Kasumi-1 (cell line): Measurements from ENCODE around the gene CAVIN1.
"Not testable (repeated sequence)": the region's sequence is repeated elsewhere in the genome, so short reads cannot be mapped to it uniquely, and the experiment has no call there.

Experiments
- DNase-seq, 2 experiments: peaks; one replicate each; lab custom pipeline; 2025; lab: John Stamatoyannopoulos, UW

The CAVIN1 gene

DNA sequence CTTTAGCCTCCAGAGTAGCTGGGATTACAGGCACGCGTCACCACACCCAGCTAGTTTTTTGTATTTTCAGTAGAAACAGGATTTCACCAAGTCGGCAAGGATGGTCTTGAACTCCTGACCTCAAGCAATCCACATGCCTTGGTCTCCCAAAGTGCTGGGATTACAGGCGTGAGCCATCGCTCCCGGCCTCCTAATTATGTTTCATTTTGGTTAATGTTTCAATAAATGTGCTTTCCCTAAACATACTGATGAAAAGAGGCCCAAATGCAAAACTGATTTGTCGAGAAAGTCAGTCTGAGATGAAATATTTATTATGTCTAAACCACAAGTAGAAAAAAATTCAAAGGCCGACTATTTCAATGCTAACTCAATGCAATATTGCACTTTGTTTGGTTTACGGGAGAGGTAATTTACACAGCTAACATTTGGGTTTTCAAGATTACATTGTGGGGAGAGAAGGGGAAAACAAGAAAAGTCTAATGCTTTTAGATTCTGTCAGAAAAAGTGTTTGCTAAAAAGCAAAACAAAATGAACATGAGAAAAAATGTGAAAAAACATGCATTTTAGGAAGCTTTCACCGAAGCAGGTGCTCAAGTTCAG lies 44.6 kb downstream of the CAVIN1 start:
- DNase-seq = no peak

DNA sequence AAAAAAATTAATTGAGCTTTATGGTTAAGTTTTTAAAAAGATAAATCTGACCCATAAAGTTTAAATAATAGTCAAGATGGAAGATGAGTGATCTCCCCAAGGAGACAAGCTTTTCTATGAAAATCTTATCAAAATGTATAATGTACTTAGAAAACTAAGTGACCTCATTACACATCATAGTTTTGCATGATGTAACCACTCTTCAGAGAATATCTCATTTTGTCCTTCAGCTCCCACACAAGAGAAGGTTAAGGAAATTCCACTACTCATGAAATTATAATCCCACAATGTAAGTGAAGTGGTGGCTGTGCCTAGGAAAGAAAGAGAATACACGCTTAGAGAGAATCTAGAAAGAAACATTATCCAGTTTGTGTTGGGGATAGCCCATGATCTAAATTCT lies 49.2 kb downstream of the CAVIN1 start:
- no peak for DNase-seq

DNA sequence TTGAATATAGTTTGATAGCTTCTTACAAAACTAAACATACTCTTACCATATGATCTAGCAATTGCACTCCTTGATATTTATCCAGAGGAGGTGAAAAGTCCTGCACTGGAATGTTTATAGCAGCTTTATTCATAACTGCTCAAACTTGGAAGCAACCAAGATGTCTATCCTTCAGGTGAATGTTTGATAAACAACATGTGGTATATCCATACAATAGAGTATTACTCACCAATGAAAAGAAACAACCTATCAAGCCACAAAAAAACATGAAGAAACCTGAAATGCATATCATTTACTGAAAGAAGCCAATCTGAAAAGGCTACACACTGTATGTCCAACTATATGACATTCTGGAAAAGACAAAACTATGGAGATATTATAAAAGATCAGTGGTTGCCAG lies 50.9 kb downstream of the CAVIN1 start:
- DNase-seq = no peak

DNA sequence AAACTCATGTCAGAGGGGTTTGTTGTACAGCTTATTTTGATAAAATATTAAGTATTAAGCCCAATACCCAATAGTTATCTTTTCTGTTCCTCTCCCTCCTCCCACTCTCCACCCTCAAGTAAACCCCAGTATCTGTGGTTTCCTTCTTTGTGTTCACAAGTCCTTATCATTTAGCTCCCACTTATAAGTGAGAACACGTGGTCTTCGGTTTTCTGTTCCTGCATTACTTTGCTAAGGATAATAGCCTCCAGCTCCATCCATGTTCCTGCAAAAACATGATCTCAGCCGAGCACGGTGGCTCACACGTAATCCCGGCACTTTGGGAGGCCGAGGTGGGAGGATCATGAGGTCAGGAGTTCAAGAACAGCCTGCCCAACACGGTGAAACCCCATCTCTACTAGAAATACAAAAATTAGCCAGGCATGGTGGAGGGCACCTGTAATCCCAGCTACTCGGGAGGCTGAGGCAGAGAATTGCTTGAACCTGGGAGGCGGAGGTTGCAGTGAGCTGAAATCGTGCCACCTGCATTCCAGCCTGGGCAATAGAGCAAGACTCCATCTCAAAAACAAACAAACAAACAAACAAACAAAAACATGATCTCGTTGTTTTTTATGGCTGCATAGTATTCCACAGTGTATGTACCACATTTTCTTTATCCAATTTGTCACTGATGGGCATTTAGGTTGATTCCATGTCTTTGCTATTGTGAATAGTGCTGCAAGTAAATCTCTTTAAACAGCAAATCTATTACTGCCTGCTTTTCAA lies 54.1 kb downstream of the CAVIN1 start:
- DNase-seq = not testable (repeated sequence)

DNA sequence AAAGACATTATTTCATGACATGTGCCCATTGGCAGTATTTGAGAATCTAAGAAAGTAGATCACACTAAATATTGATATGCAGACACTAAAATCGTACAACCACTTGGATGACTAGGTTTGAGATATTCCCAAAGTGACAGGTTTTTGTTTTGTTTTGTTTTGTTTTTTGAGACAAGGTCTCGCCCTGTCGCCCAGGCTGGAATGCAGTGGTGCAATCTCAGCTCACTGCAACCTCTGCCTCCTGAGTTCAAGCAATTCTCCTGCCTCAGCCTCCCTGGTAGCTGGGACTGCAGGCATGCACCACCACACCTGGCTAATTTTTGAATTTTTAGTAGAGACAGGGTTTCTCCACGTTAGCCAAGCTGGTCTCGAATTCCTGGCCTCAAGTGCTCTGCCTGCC lies 54.7 kb downstream of the CAVIN1 start:
- DNase-seq = not testable (repeated sequence)

DNA sequence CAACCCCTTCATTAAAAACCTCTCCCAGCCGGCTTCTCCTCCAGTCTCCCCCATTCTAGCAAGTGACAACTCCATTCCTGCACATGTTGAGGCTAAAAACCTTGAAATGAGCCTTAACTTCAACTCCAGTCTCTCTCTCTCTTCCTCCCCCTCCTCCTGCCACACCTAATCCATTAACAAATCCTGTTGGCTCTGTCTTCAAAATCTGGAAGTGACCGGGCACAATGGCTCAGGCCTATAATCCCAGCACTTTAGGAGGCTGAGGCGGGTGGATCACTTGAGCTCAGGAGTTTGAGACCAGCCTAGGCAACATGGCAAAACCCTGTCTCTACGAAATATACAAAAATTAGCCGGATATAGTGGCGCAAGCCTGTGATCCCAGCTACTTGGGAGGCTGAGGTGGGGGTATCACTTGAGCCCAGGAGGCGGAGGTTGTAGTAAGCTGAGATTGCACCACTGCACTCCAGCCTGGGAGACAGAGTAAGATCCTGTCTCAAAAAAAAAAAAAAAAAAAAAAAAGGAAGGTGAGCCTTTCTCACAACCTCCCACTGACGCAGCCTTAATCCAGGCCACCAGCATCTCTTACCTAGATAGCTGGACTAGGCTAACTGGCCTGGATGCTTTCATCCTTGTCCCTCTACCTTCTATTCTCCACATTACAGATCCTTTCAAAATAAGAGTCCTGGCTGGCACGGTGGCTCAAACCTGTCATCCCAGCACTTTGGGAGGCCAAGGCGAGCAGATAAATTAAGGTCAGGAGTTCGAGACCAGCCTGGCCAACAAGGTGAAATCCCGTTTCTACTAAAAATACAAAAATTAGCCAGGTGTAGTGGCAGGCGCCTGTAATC lies 56.7 kb downstream of the CAVIN1 start:
- not testable (repeated sequence) for DNase-seq

GRCh38 chr17:42365136-42365535 lies 57.9 kb downstream of the CAVIN1 start:
- no peak for DNase-seq

DNA sequence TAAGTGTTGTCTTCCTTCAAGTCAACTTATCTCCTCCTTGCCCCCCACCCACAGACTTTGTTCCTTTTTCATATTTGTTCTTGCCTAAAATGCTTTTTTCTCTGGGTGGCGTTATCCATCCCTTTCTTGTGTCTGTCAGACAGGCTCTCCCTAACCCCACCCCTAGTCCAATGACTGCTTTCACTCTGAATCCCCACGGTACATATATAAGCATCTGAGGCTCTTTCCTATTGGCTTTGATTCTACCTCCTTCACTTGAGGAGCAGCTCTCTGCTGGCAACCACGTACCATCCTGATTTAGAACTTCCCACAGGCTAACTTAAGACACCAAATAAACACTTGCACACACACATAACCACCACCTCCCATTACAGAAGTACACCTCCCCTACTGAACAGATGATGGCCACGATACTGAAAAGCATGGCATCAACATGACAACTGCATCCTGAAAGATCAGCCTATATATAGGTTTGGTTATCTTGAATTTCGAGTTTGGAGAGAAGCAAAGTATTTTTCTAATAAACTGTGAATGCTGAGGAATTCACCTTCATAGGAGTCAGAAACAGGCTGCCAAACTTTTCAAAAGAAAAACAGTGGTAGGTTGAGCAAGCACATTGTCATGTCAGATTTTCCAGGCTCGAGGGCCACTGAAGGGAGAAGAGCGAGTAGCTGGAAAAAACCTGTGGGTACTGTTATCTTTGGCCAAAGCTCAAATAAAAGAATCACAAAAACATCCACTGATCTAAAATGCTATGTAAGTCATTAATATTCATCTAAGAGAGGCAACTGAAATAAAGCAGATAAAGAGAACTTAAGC lies 59.1 kb downstream of the CAVIN1 start:
- no peak for DNase-seq

GRCh38 chr17:42363231-42363630 lies 59.8 kb downstream of the CAVIN1 start:
- no peak for DNase-seq

DNA sequence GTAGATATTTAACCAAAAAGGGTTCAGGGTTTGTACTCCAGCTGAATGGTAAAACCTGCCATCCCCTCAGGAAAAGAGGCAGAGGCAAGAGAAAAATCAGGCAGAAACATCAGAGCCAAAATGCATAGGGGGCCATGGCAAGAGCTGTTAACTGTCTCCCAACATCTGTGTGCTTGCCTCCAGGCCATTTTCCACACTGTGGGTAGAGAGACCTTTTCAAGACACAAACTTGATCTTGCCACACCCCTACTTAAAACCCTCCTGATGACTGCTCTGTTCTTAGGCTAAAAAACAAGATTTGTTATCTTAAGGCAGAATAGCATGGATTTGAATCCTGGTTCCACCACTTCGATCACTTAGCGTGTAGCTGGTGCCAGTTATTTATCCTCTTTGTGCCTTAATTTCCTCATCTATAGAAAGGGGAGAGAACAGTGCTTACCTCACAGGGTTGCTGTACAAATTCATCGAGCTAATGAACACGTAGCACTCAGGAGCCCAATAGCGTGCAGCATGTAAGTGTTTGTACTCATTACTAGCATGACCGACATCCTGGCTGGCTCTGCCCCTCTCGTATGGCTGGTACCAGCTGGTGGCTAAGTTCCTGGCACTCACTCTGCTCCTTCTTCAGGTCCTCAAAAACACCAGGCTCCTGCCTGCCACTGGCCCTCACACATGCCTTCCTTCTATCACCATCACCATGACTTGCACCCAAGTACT lies 60.7 kb downstream of the CAVIN1 start:
- no peak for DNase-seq

- no peak for DNase-seq
These were observed 61.3 kb downstream of the CAVIN1 start for GRCh38 chr17:42361781-42362186.

GRCh38 chr17:42360388-42360787 lies 62.7 kb downstream of the CAVIN1 start:
- not testable (repeated sequence) for DNase-seq

- DNase-seq = no peak
These were observed 63.9 kb downstream of the CAVIN1 start for GRCh38 chr17:42359133-42359532.

DNA sequence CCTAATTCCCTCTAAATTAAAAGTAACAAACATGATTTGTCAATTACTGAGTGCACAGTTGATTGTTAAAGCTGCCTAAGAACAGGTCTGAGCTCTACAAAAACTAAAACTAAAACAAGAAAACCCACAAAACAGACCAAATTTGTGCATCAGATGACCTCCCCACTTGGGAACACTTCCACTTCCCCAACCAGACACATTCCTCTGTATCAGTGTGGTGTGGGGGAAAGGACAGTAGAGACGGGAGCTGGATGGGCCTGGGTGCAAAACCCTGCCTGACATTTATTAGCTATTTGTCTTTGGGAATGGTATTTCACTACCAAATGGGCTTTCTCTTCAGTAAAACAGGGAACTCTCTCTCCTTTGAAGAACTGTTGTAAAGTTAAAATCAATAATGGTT lies 64.6 kb downstream of the CAVIN1 start:
- DNase-seq = no peak

- no peak for DNase-seq
These were observed 67.9 kb downstream of the CAVIN1 start for GRCh38 chr17:42354956-42355843.
